ENCODE results near the gene GIPC2.

Gene GIPC2

GRCh38 chr1:78153092-78153736 is 107.4 kb downstream of the GIPC2 start:
- no peak for DNase-seq

- no peak for DNase-seq
Observed at GRCh38 chr1:78155121-78155520, 109.4 kb downstream of the GIPC2 start.

- no peak for DNase-seq
Observed at GRCh38 chr1:78156805-78157521, 111.2 kb downstream of the GIPC2 start.

- no peak for DNase-seq
Observed at GRCh38 chr1:78165816-78166215, 120.0 kb downstream of the GIPC2 start.

- DNase-seq = no peak
Observed at GRCh38 chr1:78168306-78168705, 122.5 kb downstream of the GIPC2 start.

GRCh38 chr1:78170859-78171258 is 125.1 kb downstream of the GIPC2 start:
- DNase-seq = no peak

GRCh38 chr1:78171736-78172590 is 126.2 kb downstream of the GIPC2 start:
- no peak for DNase-seq

GRCh38 chr1:78176448-78176847 is 130.7 kb downstream of the GIPC2 start:
- DNase-seq = no peak

- DNase-seq = no peak
Observed at GRCh38 chr1:78177708-78178270, 132.0 kb downstream of the GIPC2 start.

GRCh38 chr1:78178816-78179215 is 133.1 kb downstream of the GIPC2 start:
- DNase-seq = no peak

GRCh38 chr1:78184460-78185072 is 138.8 kb downstream of the GIPC2 start:
- DNase-seq = no peak

Data from activated T-cell treated with anti-CD3 and anti-CD28 coated beads, Interleukin-2, amount 50 U/mL, for 48 hours (primary cell).